Measurements from ENCODE around the gene ZBTB40. TPM values are rescaled to one million over a fixed set of nuclear protein-coding genes. Genes with fewer than 3 reads are reported as not detected.
A peak's percentile ranks its signal among the peaks of the same experiment; 100 is the strongest.

ZBTB40 gene
- total and polyA plus RNA-seq, 9 of the 15 experiments (the other 6 are each of a cell fraction or from before 2014, with no cell fraction given), result 2.6 to 26.0 (median 18.8) TPM

- intact Hi-C loops (cut with micrococcal nuclease) (no loop called here), in situ Hi-C loops (cut with MboI) (no loop called here)
- no peak overlapping the region for H3K27ac ChIP-seq (ENCODE audit: extremely low read depth, low read depth, low read length)
- WGBS (ENCODE audit: insufficient coverage, low coverage, missing lambda C conversion rate), result under 1% methylated on average over 5 of the region's 5 CpGs
- no peaks in the 10 kb centered on the region for H3K79me2 ChIP-seq (ENCODE audit: control insufficient read depth, insufficient read depth, low read length)
- H3K4me1 ChIP-seq (replicated peaks in 1 of 2; ENCODE audit: control insufficient read depth in 2 of 2, insufficient read depth in 2 of 2, low read length in 2 of 2), result peaks cover 0 to 3% of the 10 kb centered on the region in 2 experiments; a peak in 1 of 5 replicates
- H3K9me3 ChIP-seq (replicated peaks; ENCODE audit: control insufficient read depth, insufficient read depth, low read depth, low read length), result no peaks in the 10 kb centered on the region
- CTCF ChIA-PET (ENCODE audit: low intra/inter-chr PET ratio), result no interaction called here
- no peaks in the 10 kb centered on the region for H3K36me3 ChIP-seq (ENCODE audit: control insufficient read depth, insufficient read depth, low read length)
- H3K9me1 ChIP-seq (ENCODE audit: control insufficient read depth, insufficient read depth, low read length), result no peaks in the 10 kb centered on the region
- TF ChIP-seq BCOR (IDR thresholded peaks at IDR 0.05) (no peak), CEBPZ (IDR thresholded peaks at IDR 0.05; ENCODE audit: borderline replicate concordance, low read depth, low read length) (no peak), RBM25 (IDR thresholded peaks at IDR 0.05; ENCODE audit: low read depth, low read length, severe bottlenecking) (peak; percentile 91)
- H3K27me3 ChIP-seq (ENCODE audit: control insufficient read depth in 2 of 2, insufficient read depth in 2 of 2, low read length in 2 of 2), result peaks cover 25 to 60% of the 10 kb centered on the region in 2 experiments; a peak in 4 of 5 replicates
- ATAC-seq (no peak), DNase-seq (ENCODE audit: extremely low read depth in 1 of 4, low spot score in 3 of 4) (no peak), FAIRE-seq (peak; percentile 6)
- POLR2A ChIA-PET, result interaction anchor here (0.6 to 1.7 kb wide), 2 partner anchors 13 to 46 kb away, joined by 3 to 6 read pairs; no protein-coding TSS in a partner anchor
- H2AFZ ChIP-seq (ENCODE audit: low read depth, low read length), result no peak overlapping the region
- H3K9ac ChIP-seq (ENCODE audit: insufficient read depth in 1 of 2, low read depth in 2 of 2, low read length in 2 of 2), result no peak overlapping the region
- no peak overlapping the region for H3K4me2 ChIP-seq (ENCODE audit: insufficient read depth, low read length)
- no TSS peak for BruUV-seq (replicated peaks)
- H4K20me1 ChIP-seq (replicated peaks; ENCODE audit: control insufficient read depth, insufficient read depth, low read length), result peaks cover 2% of the 10 kb centered on the region; the same call in 1 of the 2 replicates
- no peak overlapping the region for H3K4me3 ChIP-seq
Measured at GRCh38 chr1:22404486-22404885, 47.2 kb upstream of the ZBTB40 start.

Measured in K562 (cell line).